ENCODE data around the gene NWD2.

DNA sequence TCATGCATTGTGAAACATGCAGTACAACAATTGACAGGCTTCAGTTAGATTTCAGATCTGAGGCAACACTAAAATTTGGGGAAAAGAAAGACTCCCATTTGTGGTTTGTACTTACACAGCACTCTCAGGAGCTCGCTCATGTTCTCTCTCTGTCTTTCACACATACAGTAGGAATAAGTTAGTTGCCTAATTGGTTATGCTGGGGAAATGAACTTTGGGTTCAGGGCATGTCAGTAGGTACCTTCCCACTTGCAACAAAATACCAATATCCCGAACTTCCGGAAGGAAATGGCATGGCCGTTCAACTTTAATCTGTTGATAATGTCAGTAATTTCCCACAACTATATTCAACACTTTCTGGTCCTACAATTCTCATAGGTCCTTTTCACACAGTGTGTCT is 223.3 kb downstream of the NWD2 start:
- TF ChIP-seq BACH2 (CRISPR knock-in tag; IDR thresholded peaks at IDR 0.05; ENCODE audit: borderline replicate concordance) (no peak), RARB (CRISPR knock-in tag; IDR thresholded peaks at IDR 0.05) (no peak), ZC3H10 (CRISPR knock-in tag; IDR thresholded peaks at IDR 0.05) (no peak), ZFP30 (CRISPR knock-in tag; IDR thresholded peaks at IDR 0.05) (no peak), ZFP3 (CRISPR knock-in tag; IDR thresholded peaks at IDR 0.05) (no peak), OSR1 (CRISPR knock-in tag; IDR thresholded peaks at IDR 0.05) (no peak), GLIS3 (CRISPR knock-in tag; IDR thresholded peaks at IDR 0.05) (no peak)
- TF ChIP-seq, protein P1, sequence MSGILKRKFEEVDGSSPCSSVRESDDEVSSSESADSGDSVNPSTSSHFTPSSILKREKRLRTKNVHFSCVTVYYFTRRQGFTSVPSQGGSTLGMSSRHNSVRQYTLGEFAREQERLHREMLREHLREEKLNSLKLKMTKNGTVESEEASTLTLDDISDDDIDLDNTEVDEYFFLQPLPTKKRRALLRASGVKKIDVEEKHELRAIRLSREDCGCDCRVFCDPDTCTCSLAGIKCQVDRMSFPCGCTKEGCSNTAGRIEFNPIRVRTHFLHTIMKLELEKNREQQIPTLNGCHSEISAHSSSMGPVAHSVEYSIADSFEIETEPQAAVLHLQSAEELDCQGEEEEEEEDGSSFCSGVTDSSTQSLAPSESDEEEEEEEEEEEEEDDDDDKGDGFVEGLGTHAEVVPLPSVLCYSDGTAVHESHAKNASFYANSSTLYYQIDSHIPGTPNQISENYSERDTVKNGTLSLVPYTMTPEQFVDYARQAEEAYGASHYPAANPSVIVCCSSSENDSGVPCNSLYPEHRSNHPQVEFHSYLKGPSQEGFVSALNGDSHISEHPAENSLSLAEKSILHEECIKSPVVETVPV (CRISPR knock-in tag; IDR thresholded peaks at IDR 0.05) = no peak
- TF ChIP-seq, protein P2, sequence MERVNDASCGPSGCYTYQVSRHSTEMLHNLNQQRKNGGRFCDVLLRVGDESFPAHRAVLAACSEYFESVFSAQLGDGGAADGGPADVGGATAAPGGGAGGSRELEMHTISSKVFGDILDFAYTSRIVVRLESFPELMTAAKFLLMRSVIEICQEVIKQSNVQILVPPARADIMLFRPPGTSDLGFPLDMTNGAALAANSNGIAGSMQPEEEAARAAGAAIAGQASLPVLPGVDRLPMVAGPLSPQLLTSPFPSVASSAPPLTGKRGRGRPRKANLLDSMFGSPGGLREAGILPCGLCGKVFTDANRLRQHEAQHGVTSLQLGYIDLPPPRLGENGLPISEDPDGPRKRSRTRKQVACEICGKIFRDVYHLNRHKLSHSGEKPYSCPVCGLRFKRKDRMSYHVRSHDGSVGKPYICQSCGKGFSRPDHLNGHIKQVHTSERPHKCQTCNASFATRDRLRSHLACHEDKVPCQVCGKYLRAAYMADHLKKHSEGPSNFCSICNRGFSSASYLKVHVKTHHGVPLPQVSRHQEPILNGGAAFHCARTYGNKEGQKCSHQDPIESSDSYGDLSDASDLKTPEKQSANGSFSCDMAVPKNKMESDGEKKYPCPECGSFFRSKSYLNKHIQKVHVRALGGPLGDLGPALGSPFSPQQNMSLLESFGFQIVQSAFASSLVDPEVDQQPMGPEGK (CRISPR knock-in tag; IDR thresholded peaks at IDR 0.05; ENCODE audit: borderline replicate concordance) = no peak

Measured in SK-N-SH treated with all-trans-retinoic acid at 6 μM for 48 hours (cell line).